Posterior cingulate gyrus (tissue), 11 donors: ENCODE results near the gene LGALS8.
A peak's percentile ranks its signal among the peaks of the same experiment; 100 is the strongest.

Experiments used
- DNase-seq, 10 donors: peaks; one replicate each; pipeline versions ENCODE4 v3.0.0 to v3.0.0-alpha.2; 2020 to 2021; ENCODE audit warnings: mixed read lengths in 3 of 10
- intact Hi-C: fragments of 100-400 bp; cut with DNase I; formaldehyde crosslinking; loops from one replicate; pipeline ENCODE4 v1.15.1; 2023

LGALS8 gene

DNA sequence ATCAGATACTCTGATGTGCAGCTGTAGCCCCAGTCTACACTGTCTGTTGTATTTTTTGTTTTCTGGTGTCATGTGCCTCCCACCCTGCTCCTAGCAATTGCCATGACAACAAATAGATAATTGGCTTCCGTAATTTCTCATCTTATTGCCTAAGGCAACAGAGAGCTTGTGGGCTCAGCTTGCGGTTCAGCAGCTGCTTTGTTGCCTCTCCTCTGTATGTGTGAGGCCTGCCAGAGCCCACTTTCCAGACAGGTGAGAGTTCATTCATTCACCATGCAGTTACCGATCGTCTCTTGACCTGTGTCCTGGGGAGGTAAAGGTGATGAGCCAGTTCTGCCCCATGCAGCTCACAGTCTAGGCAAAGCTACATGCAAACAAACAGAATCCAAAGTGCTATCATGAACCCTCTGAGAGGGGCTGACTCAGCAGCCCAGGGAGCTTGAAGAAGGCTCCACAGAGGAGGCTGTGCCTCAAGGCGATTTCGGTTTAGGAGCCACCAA is 11.9 kb downstream of the LGALS8 start:
- no peak for DNase-seq
- intact Hi-C loops, result no loop called here

DNA sequence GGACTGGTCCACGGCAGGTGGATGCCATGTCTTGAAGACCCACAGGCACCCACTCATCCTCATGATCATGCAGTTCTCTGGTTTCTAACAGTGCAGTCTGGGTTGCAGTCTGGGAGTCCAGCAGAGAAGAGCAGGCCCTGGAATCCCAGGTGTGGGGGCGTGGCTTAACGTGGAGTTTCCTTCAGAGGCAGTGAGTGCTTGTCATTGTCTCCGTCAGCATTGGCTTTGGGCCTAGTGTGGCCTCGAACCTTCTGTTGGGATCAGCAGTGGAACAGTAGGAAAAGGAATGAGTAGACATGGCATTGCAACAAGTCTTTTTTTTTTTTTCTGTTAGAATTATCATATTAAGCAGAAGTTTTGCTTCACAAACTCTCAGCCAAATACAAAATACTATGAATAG is 12.8 kb downstream of the LGALS8 start:
- no peak for DNase-seq
- intact Hi-C loops, result no loop called here

DNA sequence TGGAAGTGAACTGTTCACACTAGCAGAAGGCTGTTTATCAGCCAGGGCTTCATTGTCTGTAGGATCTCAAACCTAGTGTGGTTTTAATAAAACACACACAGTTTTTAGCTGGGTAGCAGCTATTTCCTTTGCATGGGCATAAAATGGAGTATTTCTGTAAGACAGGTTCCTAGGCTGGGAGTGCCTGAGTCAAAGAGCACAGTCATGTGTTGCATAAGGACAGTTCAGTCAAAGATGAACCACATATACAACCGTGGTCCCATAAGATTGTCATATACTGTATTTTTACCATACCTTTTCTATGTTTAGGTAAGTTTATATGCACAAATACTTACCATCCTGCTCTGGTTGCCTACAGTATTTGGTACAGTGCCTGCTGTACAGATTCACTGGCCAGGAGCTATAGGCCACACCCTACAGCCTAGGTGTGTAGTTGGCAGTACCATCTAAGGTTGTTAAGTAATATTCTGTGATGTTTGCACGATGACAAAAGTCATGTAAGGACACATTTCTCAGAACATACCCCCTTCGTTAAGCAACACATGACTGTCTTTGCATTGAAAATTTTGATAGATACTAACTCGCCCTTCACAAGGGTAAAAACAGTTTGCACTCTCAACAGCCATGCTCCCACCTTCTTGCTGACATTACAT is 17.2 kb downstream of the LGALS8 start:
- intact Hi-C loops, result no loop called here
- DNase-seq, result no peak

DNA sequence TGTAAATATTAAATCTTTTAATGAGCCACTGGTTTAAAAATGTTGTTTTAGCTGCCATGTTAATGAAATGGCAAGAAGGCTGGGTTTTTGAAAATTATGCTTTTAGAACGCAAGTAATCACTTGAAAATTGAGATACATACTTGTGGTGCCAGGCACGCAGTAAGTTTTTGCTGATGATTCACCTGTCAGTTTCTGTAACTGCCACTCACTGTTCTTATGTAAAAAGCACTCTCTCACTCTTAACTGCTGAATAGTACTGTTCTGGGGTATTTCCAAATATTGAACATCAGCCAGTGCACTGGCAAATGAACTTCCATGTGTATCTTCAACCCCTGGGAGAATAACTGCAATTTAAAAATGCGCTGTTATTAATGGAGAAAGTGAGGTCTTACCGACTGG is 17.9 kb downstream of the LGALS8 start:
- no peak for DNase-seq
- intact Hi-C loops, result no loop called here

DNA sequence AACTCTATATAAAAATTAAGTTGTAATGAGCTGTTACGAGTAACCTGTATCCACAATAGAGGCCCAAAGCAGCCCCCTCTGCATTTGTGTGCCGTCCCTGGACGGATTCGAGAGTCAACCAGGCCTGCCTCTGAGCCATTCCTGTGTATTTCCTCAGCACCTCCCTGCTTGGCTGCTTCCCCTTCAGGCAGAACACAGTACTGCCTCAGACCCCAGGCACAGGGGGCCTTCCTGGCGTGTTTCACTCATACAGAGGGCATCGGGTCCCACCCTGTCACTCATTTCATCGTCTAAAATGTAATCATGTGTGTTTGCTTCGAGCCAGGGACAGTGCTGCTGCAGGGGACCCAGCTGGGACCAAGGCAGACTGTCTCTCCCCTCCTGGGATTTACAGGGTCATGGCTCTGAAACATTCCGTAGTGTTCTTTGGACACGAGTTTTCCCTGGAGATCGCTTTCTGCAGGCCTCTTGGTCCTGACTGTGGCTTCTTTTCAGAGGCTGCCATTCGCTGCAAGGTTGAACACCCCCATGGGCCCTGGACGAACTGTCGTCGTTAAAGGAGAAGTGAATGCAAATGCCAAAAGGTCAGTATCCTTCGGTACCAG is 19.4 kb downstream of the LGALS8 start:
- no peak for DNase-seq
- intact Hi-C loops, result no loop called here

DNA sequence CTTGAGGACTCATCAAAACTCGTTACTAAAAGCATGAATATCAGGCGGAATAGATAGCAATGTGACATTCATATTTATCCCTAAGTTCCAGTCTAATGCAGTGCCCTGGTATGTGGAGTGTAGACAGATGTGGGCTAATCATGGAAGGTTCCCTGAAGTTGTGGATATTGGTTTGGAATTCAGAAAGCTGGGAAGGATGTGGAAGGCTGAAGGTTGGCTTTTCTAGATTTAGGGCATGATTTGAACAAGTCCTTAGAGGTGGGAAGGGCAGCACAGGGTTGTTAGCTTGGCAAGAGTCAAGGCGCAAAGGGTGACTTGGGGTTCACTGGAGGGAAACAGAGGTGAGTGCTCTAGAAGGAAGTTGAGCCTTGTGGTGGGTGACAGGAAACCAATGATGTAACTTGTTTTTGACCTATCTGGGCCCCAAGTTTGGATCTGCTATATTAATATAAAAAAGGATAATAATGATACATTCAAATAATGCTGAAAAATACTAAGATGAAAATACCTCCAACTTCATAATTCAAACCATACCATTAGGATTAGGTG is 21.9 kb downstream of the LGALS8 start:
- no peak for DNase-seq
- intact Hi-C loops, result no loop called here

DNA sequence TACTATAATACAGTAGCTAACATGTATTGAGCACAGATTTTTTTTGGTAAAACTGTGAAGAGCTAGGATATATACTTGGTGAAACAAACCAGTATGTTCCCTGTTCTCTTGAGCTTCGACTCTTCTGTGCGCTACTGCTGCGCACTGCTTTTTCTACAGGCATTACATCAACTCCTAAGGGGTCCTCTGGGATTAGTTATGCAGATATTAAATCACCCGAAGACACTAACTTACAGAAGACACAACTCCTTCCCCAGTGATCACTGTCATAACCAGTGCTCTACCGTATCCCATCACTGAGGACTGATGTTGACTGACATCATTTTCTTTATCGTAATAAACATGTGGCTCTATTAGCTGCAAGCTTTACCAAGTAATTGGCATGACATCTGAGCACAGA is 24.7 kb downstream of the LGALS8 start:
- DNase-seq, result no peak
- intact Hi-C loops, result no loop called here

DNA sequence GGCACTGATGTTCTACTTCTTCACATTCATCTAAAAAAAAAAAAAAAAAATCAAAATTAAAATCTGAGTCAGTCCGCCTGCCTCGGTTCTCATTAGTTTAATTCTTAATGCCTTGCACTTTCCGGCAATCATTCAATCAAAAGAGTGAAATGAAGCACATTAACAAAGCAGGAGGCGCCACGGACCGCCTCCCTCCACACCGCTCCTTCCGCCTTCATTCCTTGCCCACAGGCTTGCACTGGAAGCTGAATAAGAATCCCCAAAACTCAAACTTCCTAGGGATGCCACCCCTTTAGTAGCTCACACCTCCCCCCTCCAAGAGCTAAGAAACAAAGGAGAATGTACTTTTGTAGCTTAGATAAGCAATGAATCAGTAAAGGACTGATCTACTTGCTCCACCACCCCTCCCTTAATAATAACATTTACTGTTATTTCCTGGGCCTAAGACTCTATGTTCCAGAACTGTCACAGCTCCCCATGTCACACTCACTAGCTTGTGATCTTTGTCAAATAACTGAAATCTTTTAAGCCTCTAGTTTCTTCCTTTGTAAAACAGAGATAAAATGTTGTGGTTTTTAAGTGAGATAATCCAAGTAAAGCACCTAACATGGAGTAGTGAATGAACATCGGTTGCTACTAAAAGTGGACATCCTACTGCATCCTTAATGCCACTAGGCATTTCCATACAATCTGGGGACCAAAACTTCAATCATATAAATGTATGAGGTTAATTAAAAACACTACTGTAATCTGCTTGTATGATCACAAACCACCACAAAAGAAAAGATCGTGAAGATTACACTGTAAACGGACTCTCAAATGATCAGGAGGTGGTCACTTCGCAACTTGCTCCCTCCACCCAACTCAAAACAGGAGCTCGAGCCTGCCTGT is 27.4 kb downstream of the LGALS8 start:
- intact Hi-C loops, result no loop called here
- no peak for DNase-seq

DNA sequence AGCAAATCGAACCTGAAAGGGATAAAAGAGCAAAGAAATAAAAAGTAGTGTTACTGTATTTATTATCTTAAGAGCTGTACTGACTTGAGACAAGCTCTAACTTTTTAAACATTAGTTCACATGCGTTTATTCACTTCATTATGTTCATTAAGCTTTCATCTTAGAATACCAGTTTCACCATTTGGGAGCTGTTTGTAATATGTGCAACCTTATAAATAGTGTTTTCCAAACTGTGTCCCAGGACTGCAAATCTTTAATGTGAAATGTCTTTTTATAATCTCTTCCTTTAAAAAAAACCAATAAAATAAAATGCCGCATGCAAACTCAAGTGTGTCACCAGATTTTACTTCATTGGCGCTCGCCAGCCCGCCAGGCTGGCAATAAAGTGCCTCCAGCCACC is 28.3 kb downstream of the LGALS8 start:
- intact Hi-C loops, result no loop called here
- DNase-seq, result peak in 1 of 10 donors; percentile 83

DNA sequence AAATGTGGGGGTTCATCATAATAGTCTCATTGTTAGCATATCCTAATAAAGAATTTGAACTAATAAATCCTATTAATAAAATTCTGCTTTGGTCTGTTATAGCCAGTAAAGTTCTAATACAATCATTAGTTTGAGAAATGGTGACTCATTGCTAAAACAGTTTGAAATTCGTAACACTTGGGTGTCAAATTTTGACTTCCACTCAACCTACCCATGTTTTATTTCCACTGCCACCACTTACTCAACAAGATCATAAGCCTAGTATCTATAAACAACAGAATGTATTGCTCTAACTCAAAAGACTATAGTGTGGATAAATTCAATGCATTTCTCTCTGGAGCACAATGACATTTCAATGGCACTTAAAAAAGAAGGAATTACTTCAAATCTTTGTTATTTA is 29.1 kb downstream of the LGALS8 start:
- intact Hi-C loops, result no loop called here

DNA sequence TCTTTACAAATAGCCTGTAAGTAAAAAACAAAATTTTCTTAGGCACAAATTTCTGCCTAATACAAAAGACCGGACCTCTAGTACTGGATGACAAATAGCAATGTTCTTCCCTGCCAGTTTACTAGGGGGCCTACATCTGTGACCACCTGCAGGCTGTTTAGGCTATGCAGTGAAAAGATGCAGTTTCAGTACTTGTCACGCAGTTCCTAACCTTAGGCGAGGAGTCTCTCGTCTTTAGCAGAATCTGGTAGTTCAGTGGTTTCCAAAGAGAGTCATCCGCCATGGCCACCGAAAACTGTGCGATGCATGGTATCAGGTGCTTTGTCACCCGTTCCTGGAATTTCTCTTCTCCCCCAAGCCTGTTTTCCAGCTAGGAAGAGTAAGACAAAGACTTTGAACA is 29.6 kb downstream of the LGALS8 start:
- intact Hi-C loops, result no loop called here
- no peak for DNase-seq

More for the DNA sequence above, 29.1 kb downstream of the LGALS8 start:
- no peak for DNase-seq

DNA sequence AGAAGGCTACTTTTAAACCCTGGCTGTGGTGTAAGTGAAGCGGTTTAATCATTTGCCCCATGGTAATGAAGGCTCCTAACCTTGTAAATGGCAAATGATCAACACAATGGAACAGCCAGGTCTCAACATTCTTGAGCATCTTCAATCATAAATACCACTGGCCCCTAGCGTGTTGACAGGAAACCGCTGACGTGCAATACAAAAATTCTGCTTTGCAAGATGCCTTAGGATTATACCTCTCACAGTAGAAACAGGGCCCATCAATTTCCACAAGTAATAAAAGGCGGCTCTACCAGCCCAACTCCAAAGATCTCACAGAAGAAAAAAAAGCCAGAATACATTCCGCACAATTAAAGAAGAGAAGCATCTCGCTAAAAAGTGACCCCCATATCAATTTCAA is 32.8 kb downstream of the LGALS8 start:
- intact Hi-C loops, result no loop called here
- no peak for DNase-seq

DNA sequence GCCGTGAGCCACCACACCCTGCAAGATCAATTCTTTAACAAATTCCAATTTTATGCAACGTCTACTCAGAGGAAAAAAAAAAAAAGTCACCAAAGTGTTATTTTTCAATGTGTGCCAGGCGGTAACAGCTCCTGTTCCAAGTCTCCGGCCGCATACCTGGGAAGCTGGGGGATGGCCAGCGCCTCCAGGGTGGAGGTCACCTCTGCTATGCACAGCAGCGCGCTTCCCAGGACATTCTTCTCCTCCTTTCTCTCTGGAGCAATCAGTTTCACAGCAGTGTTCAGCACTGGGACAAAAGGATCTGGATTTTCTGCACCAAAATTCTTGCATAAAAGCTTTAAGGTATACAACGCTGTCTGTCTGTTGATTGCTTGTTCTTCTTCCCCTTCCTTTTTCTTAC is 34.3 kb downstream of the LGALS8 start:
- intact Hi-C loops, result no loop called here

DNA sequence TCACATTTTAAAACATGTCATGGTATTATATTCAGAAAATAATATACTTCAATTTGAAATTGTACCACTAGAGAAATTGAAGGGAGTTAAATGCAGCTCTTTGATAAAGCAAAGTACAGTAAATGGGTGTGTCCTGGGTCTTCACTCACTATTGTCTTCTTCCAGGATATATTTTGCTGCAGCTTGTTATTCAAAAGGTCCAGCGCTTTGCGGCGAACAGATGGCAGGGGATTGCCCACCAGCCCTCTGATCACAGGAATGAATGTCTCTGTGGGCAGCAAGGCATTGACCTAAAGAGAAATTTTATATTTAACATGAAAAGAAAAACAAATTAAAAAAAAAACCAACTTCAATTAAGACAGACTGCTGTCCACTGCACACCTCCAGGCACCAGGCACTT is 35.1 kb downstream of the LGALS8 start:
- DNase-seq, result no peak

More for the DNA sequence above, 34.3 kb downstream of the LGALS8 start:
- peak in 1 of 10 donors; percentile 57 for DNase-seq

DNA sequence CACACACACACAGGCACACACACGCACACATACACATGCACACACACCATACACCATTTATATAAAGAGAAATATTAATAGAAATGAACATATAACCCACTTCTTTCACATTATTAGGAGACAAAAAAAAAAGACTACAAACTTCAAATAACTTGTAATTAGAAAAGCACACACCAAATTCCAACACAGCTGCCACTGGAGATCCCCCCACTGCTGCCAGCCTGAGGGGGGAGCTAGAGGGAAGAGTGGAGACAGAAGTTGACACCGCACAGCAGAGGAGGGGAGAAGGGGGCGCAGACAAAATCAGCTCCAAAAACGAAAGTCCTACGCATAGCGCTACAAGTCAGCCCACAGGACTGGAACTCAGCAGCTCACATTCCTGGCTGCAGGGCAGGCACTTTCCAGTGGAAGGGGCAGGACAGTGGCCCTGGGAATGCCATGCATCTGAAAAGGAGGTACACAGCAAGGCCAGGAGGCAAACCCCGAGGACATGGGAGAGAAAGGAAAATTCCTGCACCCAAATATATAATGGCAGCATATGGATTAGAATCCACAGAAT is 36.5 kb downstream of the LGALS8 start:
- intact Hi-C loops, result no loop called here

More for the DNA sequence above, 35.1 kb downstream of the LGALS8 start:
- intact Hi-C loops, result no loop called here

DNA sequence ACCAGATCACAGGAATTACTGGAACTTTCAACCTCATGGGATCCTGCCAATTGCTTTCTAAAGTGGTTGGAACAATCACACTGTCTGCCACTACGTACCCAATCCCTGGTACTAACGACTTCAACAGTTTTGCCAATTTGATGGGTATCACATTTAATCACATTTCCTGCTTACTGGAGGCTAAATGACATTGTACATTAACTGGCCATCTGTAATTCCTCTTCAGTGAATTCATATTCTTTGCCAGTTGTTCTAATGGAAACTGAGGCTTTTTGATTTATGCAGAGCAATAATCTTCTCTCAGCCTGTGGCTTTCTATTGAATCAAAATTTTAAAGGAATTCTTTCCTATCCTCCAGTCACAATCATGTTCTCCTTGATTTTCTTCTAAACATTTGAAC is 38.2 kb downstream of the LGALS8 start:
- no peak for DNase-seq
- intact Hi-C loops, result no loop called here

More for the DNA sequence above, 36.5 kb downstream of the LGALS8 start:
- DNase-seq, result no peak

DNA sequence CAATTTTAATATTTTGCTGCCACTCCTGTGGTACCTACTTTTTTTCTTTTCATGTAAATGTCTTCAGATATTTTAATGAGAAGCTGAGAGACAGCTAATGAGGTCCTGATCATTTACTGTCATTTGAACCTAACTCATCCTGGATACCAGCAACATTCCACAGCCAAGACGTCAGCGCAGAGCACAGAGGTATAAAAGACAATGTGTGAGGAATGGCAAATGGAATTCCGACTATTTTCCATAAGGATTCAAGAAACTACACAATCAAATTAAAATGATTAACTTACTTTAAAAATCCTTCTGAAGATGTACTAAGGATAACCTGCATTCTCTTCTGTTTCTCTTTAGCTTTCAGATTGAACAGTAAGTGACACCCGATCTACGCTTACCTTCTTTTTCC is 41.7 kb downstream of the LGALS8 start:
- intact Hi-C loops, result no loop called here
- DNase-seq, result no peak

DNA sequence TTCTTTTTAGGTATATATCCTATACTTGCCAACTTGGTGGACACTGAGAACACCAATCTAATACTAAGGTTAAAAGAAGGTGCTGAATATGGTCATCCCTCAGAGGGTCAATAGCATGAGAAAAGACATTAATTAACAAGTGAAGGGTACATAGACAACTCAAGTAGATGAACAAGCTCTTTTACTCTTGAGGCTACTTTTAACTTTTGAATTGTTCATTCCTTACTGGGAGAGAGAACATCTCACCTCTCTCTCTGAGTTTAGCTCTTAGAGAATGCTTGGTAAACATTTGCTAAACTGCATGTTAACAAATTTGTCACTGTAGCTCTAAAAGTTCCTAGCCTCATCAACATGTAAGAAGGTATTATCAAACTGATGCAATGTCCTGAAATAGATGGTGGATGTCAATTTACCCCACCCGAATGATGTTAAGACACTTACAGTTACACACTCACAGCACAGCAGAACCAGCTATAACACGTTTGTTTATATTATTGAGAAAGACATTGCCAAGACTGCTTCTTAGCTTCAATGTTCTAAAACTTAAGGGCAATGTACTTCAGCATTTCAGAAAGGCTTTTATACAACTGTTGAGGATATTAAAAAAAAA is 44.6 kb downstream of the LGALS8 start:
- no peak for DNase-seq
- intact Hi-C loops, result no loop called here

DNA sequence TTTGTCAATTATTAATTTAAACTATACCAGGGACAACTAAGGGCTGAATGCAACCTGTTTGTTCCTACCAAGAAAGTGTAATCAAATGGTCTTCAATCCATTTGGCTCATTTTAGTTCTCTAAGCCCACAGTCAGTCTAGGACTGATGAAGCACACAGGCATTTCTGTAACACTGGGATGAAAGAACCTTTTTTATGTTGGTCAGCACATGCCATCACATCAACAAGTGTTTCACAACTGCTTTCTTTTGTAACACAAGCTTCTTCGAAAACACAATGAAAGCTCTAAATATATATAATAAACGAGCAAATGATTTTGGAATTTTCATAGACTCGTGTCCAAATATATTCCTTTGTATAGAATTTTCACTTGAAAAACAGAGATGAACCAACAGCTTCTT is 51.7 kb downstream of the LGALS8 start:
- intact Hi-C loops, result no loop called here
- no peak for DNase-seq

DNA sequence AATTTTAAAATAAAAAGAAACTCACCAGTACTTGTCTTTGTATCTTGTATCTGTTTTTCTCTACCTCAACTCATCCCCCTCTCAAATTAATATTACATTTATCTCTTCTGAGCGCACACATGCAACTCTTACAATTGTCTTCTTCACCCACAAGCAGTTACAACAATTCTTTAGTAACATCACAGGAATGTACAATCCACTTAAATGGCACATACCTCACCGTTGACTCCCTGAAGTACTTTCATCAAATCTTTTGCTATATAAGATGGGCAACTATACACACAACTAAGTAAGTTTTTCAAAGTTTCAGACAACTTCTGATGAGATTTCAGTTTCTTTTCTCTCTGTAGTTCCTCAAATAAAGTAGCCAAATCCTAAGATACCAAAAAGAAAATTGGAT is 52.2 kb downstream of the LGALS8 start:
- intact Hi-C loops, result no loop called here

More for the DNA sequence above, 52.2 kb downstream of the LGALS8 start:
- DNase-seq, result no peak
